H1 (cell line): Measurements from ENCODE around the gene MED31.

Source experiments
- ATF2 ChIP-seq: IDR thresholded peaks from 2 replicates; pipeline ENCODE4 v1.6.1; 2012; ENCODE audit warnings: low read length, inconsistent platforms
- CEBPB ChIP-seq: IDR thresholded peaks from 2 replicates; pipeline ENCODE4 v1.6.1; 2012; ENCODE audit warnings: low read depth, low read length
- CTCF ChIP-seq, 3 experiments: IDR thresholded peaks; 1 replicate in 2 of 3; 2 replicates in 1 of 3; pipeline versions ENCODE4 v1.5.1 to v1.6.1; 2011; ENCODE audit warnings: low read length in 3 of 3, mild to moderate bottlenecking in 3 of 3, inconsistent platforms in 2 of 3, low read depth in 1 of 3, moderate library complexity in 1 of 3; ENCODE audit not compliant: insufficient read depth in 1 of 3; ENCODE audit errors: control extremely low read depth in 1 of 3
- JUND ChIP-seq: IDR thresholded peaks from 2 replicates; pipeline ENCODE4 v1.6.1; 2011; ENCODE audit warnings: mild to moderate bottlenecking, improper control_type of control experiment, low read length
- POLR2AphosphoS5 ChIP-seq: IDR thresholded peaks from 2 replicates; pipeline ENCODE4 v1.6.1; 2011; ENCODE audit warnings: low read depth, low read length
- SP1 ChIP-seq: IDR thresholded peaks from 2 replicates; pipeline ENCODE4 v1.6.1; 2011; ENCODE audit warnings: low read depth, low read length
- ZNF274 ChIP-seq: IDR thresholded peaks from 2 replicates; pipeline ENCODE4 v1.7.0; 2012; ENCODE audit warnings: low read length, borderline replicate concordance; ENCODE audit errors: extremely low read depth

GRCh38 chr17:6596081-6596480 lies 55.3 kb downstream of the MED31 start:
- no peak for TF ChIP-seq CEBPB
- no peak for TF ChIP-seq JUND
- TF ChIP-seq POLR2AphosphoS5, result no peak
- TF ChIP-seq CTCF (IDR thresholded peaks at IDR 0.05; ENCODE audit: control extremely low read depth in 1 of 3, insufficient read depth in 1 of 3, low read depth in 1 of 3, low read length in 3 of 3), result no peak
- no peak for TF ChIP-seq SP1
- no peak for TF ChIP-seq ZNF274
- no peak for TF ChIP-seq ATF2
